GM12878 (cell line): ENCODE measurements around the gene EPDR1. TPM values are rescaled to one million over a fixed set of nuclear protein-coding genes. Genes with fewer than 3 reads are reported as not detected.

Experiments used
- ATAC-seq: fragments of 200-7000 bp; cut with Tn5 transposase; 3 replicates; pipeline ENCODE4 v1.9.1; 2020; ENCODE audit warnings: mild to moderate bottlenecking, moderate library complexity
- BruUV-seq: library from RNA; stranded (reverse); fragments of 400-500 nt; replicated peaks from 2 replicates; lab custom pipeline; 2021; lab: Mats Ljungman, UMichigan
- CTCF ChIA-PET: fragments of 300-600 bp; sonication (Branson Sonifier 250); formaldehyde crosslinking; extraction: SDS; loops from one replicate; lab custom pipeline; 2021; ENCODE audit warnings: inconsistent platforms; lab: Yijun Ruan, JAX
- POLR2A ChIA-PET: fragments of 350-600 bp; formaldehyde crosslinking; extraction: SDS; loops from one replicate; lab custom pipeline; 2021; ENCODE audit warnings: inconsistent platforms; lab: Charles Lee
- RAD21 ChIA-PET: fragments of 300-600 bp; sonication (Branson Sonifier 250); formaldehyde crosslinking; loops from one replicate; lab custom pipeline; 2023; ENCODE audit warnings: antibody characterized with exemption; ENCODE audit not compliant: unreplicated experiment; lab: Charles Lee
- SMC1A ChIA-PET: fragments of 300-600 bp; sonication (Branson Sonifier 250); formaldehyde crosslinking; loops from one replicate; lab custom pipeline; 2023; ENCODE audit not compliant: unreplicated experiment, uncharacterized antibody; lab: Charles Lee
- DNase-seq: peaks from one replicate; pipeline ENCODE4 v3.0.0-alpha.2; 2011; ENCODE audit warnings: low read depth, low spot score
- FAIRE-seq: peaks from 3 replicates; lab custom pipeline; 2011; peaks lifted over from hg19 to GRCh38; lab: Jason Lieb, UNC
- H2AFZ ChIP-seq: 2 replicates; pipeline ENCODE4 v1.6.0; 2011; ENCODE audit warnings: low read depth, low read length, control low read depth; ENCODE audit not compliant: control insufficient read depth
- H3K27ac ChIP-seq: 2 replicates; pipeline ENCODE4 v1.5.1; 2011; ENCODE audit warnings: control low read depth; ENCODE audit not compliant: control insufficient read depth, insufficient read depth
- H3K27me3 ChIP-seq, 2 experiments: replicated peaks in 1 of 2; 2 replicates each; pipeline versions ENCODE4 v1.6.0 to v1.6.1; 2011; ENCODE audit warnings: low read length in 1 of 2; ENCODE audit not compliant: control insufficient read depth in 2 of 2, insufficient read depth in 2 of 2
- H3K36me3 ChIP-seq, 2 experiments: 2 replicates each; pipeline ENCODE4 v1.5.1; 2011; ENCODE audit warnings: low read length in 1 of 2; ENCODE audit not compliant: control insufficient read depth in 2 of 2, insufficient read depth in 2 of 2
- H3K4me1 ChIP-seq: 2 replicates; pipeline ENCODE4 v1.6.1; 2011; ENCODE audit warnings: mild to moderate bottlenecking, low read length, moderate library complexity, mixed read lengths; ENCODE audit not compliant: control insufficient read depth, insufficient read depth
- H3K4me2 ChIP-seq: 2 replicates; pipeline ENCODE4 v1.6.0; 2011; ENCODE audit warnings: control low read depth; ENCODE audit not compliant: control insufficient read depth, insufficient read depth
- H3K4me3 ChIP-seq: fragments of 200-600 bp; sonication (generic); 2 replicates; pipeline ENCODE4 v1.5.1; 2016
- H3K79me2 ChIP-seq: 2 replicates; pipeline ENCODE4 v1.6.0; 2011; ENCODE audit warnings: low read length; ENCODE audit not compliant: control insufficient read depth, insufficient read depth
- H3K9ac ChIP-seq: 2 replicates; pipeline ENCODE4 v1.8.0; 2011; ENCODE audit warnings: low read length, control low read depth, mixed read lengths; ENCODE audit not compliant: control insufficient read depth, insufficient read depth
- H3K9me3 ChIP-seq: replicated peaks from 3 replicates; pipeline ENCODE4 v1.5.1; 2011; ENCODE audit warnings: mild to moderate bottlenecking, low read length; ENCODE audit not compliant: control insufficient read depth, insufficient read depth
- H4K20me1 ChIP-seq: 2 replicates; pipeline ENCODE4 v1.6.0; 2011; ENCODE audit not compliant: control insufficient read depth, insufficient read depth
- ETV6 ChIP-seq, 2 experiments: fragments of 450-650 bp in 1 of 2; IDR thresholded peaks in 1 of 2; conservative IDR thresholded peaks in 1 of 2; 2 replicates each; pipeline ENCODE4 v1.6.1; 2014; ENCODE audit warnings: antibody characterized with exemption in 1 of 2, borderline replicate concordance in 1 of 2, low read depth in 1 of 2, mild to moderate bottlenecking in 1 of 2, moderate library complexity in 1 of 2
- HDAC2 ChIP-seq: fragments of 200-600 bp; sonication (generic); IDR thresholded peaks from 2 replicates; pipeline ENCODE4 v1.6.1; 2017
- HDAC6 ChIP-seq: fragments of 200-600 bp; sonication (generic); IDR thresholded peaks from one replicate; pipeline ENCODE4 v1.8.0; 2017; ENCODE audit warnings: antibody characterized with exemption; ENCODE audit not compliant: unreplicated experiment
- IKZF1 ChIP-seq: fragments of 450-650 bp; conservative IDR thresholded peaks from 2 replicates; pipeline ENCODE4 v1.6.1; 2017; ENCODE audit warnings: antibody characterized with exemption, mild to moderate bottlenecking
- IKZF2 ChIP-seq, 2 experiments: fragments of 450-650 bp; IDR thresholded peaks; 2 replicates each; pipeline ENCODE4 v1.6.1; 2017; ENCODE audit warnings: mild to moderate bottlenecking in 2 of 2, moderate library complexity in 2 of 2
- NFXL1 ChIP-seq: fragments of 450-650 bp; IDR thresholded peaks from 2 replicates; pipeline ENCODE4 v1.6.1; 2017; ENCODE audit warnings: antibody characterized with exemption, mild to moderate bottlenecking, borderline replicate concordance
- NR2F1 ChIP-seq: fragments of 450-650 bp; conservative IDR thresholded peaks from 2 replicates; pipeline ENCODE4 v1.6.1; 2017; ENCODE audit warnings: mild to moderate bottlenecking
- POLR2AphosphoS2 ChIP-seq: IDR thresholded peaks from 2 replicates; pipeline ENCODE4 v1.6.1; 2011; ENCODE audit warnings: low read depth, mild to moderate bottlenecking, low read length, improper control_type of control experiment, moderate library complexity
- STAT1 ChIP-seq: fragments of 450-650 bp; conservative IDR thresholded peaks from 2 replicates; pipeline ENCODE4 v1.6.1; 2014; ENCODE audit warnings: antibody characterized with exemption, mild to moderate bottlenecking
- SUPT20H ChIP-seq: IDR thresholded peaks from 2 replicates; pipeline ENCODE4 v1.6.1; 2011; ENCODE audit warnings: low read depth, mild to moderate bottlenecking, low read length, moderate library complexity, borderline replicate concordance; ENCODE audit not compliant: control insufficient read depth
- WGBS: methylation state at CpG from one replicate; pipeline ENCODE4 v1.1.6; 2016; ENCODE audit warnings: low lambda C conversion rate; ENCODE audit not compliant: insufficient replicate concordance, insufficient coverage; ENCODE audit errors: missing lambda C conversion rate; 5-methylcytosine and 5-hydroxymethylcytosine counted together
- in situ Hi-C: fragments of 300-500 bp; cut with MboI; formaldehyde crosslinking; loops from 9 replicates; pipeline ENCODE4 v1.14.3; 2018; ENCODE audit warnings: mixed read lengths
- intact Hi-C: fragments of 100-400 bp; cut with micrococcal nuclease; formaldehyde crosslinking; loops from one replicate; pipeline ENCODE4 v1.14.2; 2022; ENCODE audit not compliant: unreplicated experiment
- polyA plus RNA-seq, 11 experiments: library from polyadenylated mRNA; depleted of rRNA in 4 of 11; unstranded in 6 of 11; stranded (reverse) in 5 of 11; fragments of >200 nt; fragmentation: Nextera tagmentation in 4 of 11; fragmentation: Illumina TruSeq in 1 of 11; extraction: Ambion mirVana in 4 of 11; extraction: Trizol in 1 of 11; gene quantifications; 1 replicate in 1 of 11; 2 replicates in 10 of 11; pipeline versions ENCODE4 v1.2.1 to v1.2.3, GENCODE V29; 2011 to 2016; ENCODE audit warnings: inconsistent platforms in 2 of 11, missing spikeins in 2 of 11, low read depth in 1 of 11
- total RNA-seq, 4 experiments: library from RNA; depleted of rRNA in 3 of 4; stranded (reverse); fragments of >200 nt in 3 of 4; fragmentation: Illumina TruSeq in 1 of 4; extraction: Trizol in 1 of 4; gene quantifications; 2 replicates each; pipeline versions ENCODE4 v1.2.1 to v1.2.3, GENCODE V29; 2013 to 2021

EPDR1 gene
- total and polyA plus RNA-seq, 10 of the 15 experiments (the other 5 are each of a cell fraction or from before 2014, with no cell fraction given): 1.2 to 18.8 (median 4.7) TPM

GRCh38 chr7:37993060-37993501, 72.6 kb downstream of the EPDR1 start (continued):
- TF ChIP-seq ETV6 (conservative IDR thresholded peaks at IDR 0.05 in 1 of 2, IDR thresholded peaks at IDR 0.05 in 1 of 2; ENCODE audit: borderline replicate concordance in 1 of 2, low read depth in 1 of 2) (no peak), IKZF1 (peak; percentile 56), STAT1 (no peak), HDAC6 (no peak), NR2F1 (peak; percentile 91), IKZF2 (IDR thresholded peaks at IDR 0.05) (peak; percentile 58 to 62; a peak in 2 of 4 replicates)

GRCh38 chr7:37999673-38000072, 79.2 kb downstream of the EPDR1 start:
- in situ Hi-C loops: no loop called here
- POLR2A ChIA-PET: interaction anchor here (1.5 kb wide), 1 partner anchor 21 kb away, joined by 4 read pairs; no protein-coding TSS in a partner anchor
- Histone ChIP-seq H3K27ac (no peak overlapping the region), H3K36me3 (no peaks in the 10 kb centered on the region), H3K4me1 (no peaks in the 10 kb centered on the region), H4K20me1 (no peaks in the 10 kb centered on the region), H3K4me3 (no peak overlapping the region), H3K27me3 (no peaks in the 10 kb centered on the region; a peak in 1 of 4 replicates), H3K9me3 (no peaks in the 10 kb centered on the region), H3K79me2 (no peaks in the 10 kb centered on the region), H3K9ac (no peak overlapping the region), H3K4me2 (no peak overlapping the region), H2AFZ (no peak overlapping the region)
- CTCF ChIA-PET: interaction anchor here (0.9 to 1.5 kb wide), 2 partner anchors 8 to 81 kb away, joined by 3 read pairs; no protein-coding TSS in a partner anchor
- intact Hi-C loops: no loop called here
- RAD21 ChIA-PET: interaction anchor here (1.0 kb wide), 1 partner anchor 82 kb away, joined by 3 read pairs; the partner anchor contains the start of gene SFRP4
- ATAC-seq (no peak), DNase-seq (no peak), FAIRE-seq (no peak)
- no TSS peak for BruUV-seq
- SMC1A ChIA-PET: interaction anchor here (0.6 to 1.6 kb wide), 3 partner anchors 46 to 1622 kb away, joined by 3 to 4 read pairs (median 3); partner anchors contain the start of gene SFRP4
- 18% methylated on average over 3 of the region's 3 CpGs for WGBS
- TF ChIP-seq NFXL1 (no peak), SUPT20H (no peak), HDAC2 (no peak), POLR2AphosphoS2 (no peak)
